GM23338 (cell line): ENCODE results near the gene DUSP1.

ENCODE experiments used
- CTCF ChIP-seq, 2 experiments: fragments of 200-600 bp in 1 of 2; sonication (generic) in 1 of 2; conservative IDR thresholded peaks; 2 replicates each; pipeline versions ENCODE4 v1.5.1 to v1.6.1; 2016 to 2017; ENCODE audit warnings: antibody characterized with exemption in 2 of 2, low read depth in 2 of 2, mild to moderate bottlenecking in 2 of 2, moderate library complexity in 1 of 2
- EZH2 ChIP-seq: fragments of 200-600 bp; sonication (generic); IDR thresholded peaks from one replicate; pipeline ENCODE4 v1.8.0; 2017; ENCODE audit warnings: antibody characterized with exemption, mild to moderate bottlenecking, low read depth; ENCODE audit not compliant: unreplicated experiment

- TF ChIP-seq CTCF (conservative IDR thresholded peaks at IDR 0.05; ENCODE audit: low read depth in 2 of 2), result no peak
- no peak for TF ChIP-seq EZH2
These were observed 37.6 kb downstream of the DUSP1 start for GRCh38 chr5:172733131-172733973.
